Upper lobe of left lung (tissue), 4 donors: ENCODE results near the gene TFAP2C.

Experiments used
- CTCF ChIP-seq, 6 experiments: fragments of 450-650 bp in 4 of 6; fragments of 200-600 bp in 2 of 6; sonication (generic) in 2 of 6; IDR thresholded peaks; one replicate each; pipeline ENCODE4 v1.5.1; 2016 to 2019; ENCODE audit warnings: antibody characterized with exemption in 6 of 6
- EP300 ChIP-seq, 4 donors: sonication (generic); formaldehyde crosslinking; IDR thresholded peaks; one replicate each; pipeline ENCODE4 v1.5.1; 2017; ENCODE audit warnings: antibody characterized with exemption in 4 of 4, control low read depth in 2 of 4
- POLR2A ChIP-seq, 4 donors: fragments of 450-650 bp; IDR thresholded peaks; one replicate each; pipeline ENCODE4 v1.5.1; 2016 to 2017; ENCODE audit warnings: antibody characterized with exemption in 4 of 4, mild to moderate bottlenecking in 2 of 4
- POLR2AphosphoS5 ChIP-seq, 2 donors: sonication (generic); formaldehyde crosslinking; IDR thresholded peaks; one replicate each; pipeline ENCODE4 v1.5.1; 2017; ENCODE audit warnings: antibody characterized with exemption in 2 of 2

DNA sequence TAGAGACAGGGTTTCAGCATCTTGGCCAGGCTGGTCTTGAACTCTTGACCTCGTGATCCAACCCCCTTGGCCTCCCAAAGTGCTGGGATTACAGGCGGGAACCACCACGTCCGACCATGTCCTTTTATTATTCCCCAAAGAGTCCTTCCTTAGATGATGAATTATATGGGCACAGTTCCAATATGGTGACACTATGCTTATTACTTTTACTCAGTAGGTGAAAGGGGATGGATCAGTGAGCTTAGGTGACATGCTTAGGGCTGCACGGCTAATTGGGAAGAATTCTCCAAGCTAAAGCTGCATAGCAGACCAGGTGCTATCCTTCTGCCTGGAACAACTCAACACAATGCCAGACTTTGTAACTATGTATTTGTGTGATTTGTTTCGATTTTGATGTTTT lies 38.2 kb upstream of the TFAP2C start:
- TF ChIP-seq CTCF (IDR thresholded peaks at IDR 0.05) (no peak), POLR2AphosphoS5 (IDR thresholded peaks at IDR 0.05) (no peak), POLR2A (IDR thresholded peaks at IDR 0.05) (no peak), EP300 (IDR thresholded peaks at IDR 0.05) (no peak)
